GM23338 (cell line): Measurements from ENCODE around the gene PIM1. TPM values are rescaled to one million over a fixed set of nuclear protein-coding genes. Genes with fewer than 3 reads are reported as not detected.

Experiments
- ATAC-seq: fragments of 200-7000 bp; cut with Tn5 transposase; 3 replicates; pipeline ENCODE4 v1.9.1; 2020
- DNase-seq: peaks from one replicate; pipeline ENCODE4 v3.0.0-alpha.2; 2015; ENCODE audit warnings: low spot score
- H2AFZ ChIP-seq: fragments of 200-600 bp; sonication (generic); 2 replicates; pipeline ENCODE4 v1.8.0; 2016; ENCODE audit warnings: antibody characterized with exemption, mild to moderate bottlenecking, moderate library complexity
- H3F3A ChIP-seq: fragments of 200-600 bp; sonication (generic); replicated peaks from 2 replicates; pipeline ENCODE4 v1.8.0; 2017; ENCODE audit warnings: antibody characterized with exemption, mixed run types, low read depth
- H3K27ac ChIP-seq: fragments of 200-600 bp; sonication (generic); 2 replicates; pipeline ENCODE4 v1.6.1; 2016; ENCODE audit warnings: low read depth
- H3K27me3 ChIP-seq: fragments of 200-600 bp; sonication (generic); 2 replicates; pipeline ENCODE4 v1.8.0; 2016; ENCODE audit warnings: mild to moderate bottlenecking, mixed run types, moderate library complexity; ENCODE audit not compliant: insufficient read depth
- H3K36me3 ChIP-seq: fragments of 200-600 bp; sonication (generic); 2 replicates; pipeline ENCODE4 v1.8.0; 2016; ENCODE audit warnings: mild to moderate bottlenecking; ENCODE audit not compliant: insufficient read depth
- H3K4me1 ChIP-seq: fragments of 200-600 bp; sonication (generic); 2 replicates; pipeline ENCODE4 v1.8.0; 2016; ENCODE audit warnings: mild to moderate bottlenecking, moderate library complexity; ENCODE audit not compliant: insufficient read depth
- H3K4me2 ChIP-seq: fragments of 200-600 bp; sonication (generic); 2 replicates; pipeline ENCODE4 v1.7.1; 2017; ENCODE audit warnings: mixed run types
- H3K4me3 ChIP-seq: fragments of 200-600 bp; sonication (generic); 2 replicates; pipeline ENCODE4 v1.6.1; 2016; ENCODE audit warnings: mixed run types
- H3K79me2 ChIP-seq: fragments of 200-600 bp; sonication (generic); replicated peaks from 2 replicates; pipeline ENCODE4 v1.8.0; 2017; ENCODE audit warnings: mild to moderate bottlenecking; ENCODE audit not compliant: insufficient read depth
- H3K9me2 ChIP-seq: fragments of 200-600 bp; sonication (generic); 2 replicates; pipeline ENCODE4 v1.8.0; 2017; ENCODE audit not compliant: insufficient read depth
- H4K20me1 ChIP-seq: fragments of 200-600 bp; sonication (generic); replicated peaks from 2 replicates; pipeline ENCODE4 v1.8.0; 2017; ENCODE audit warnings: mild to moderate bottlenecking; ENCODE audit not compliant: insufficient read depth
- H3K27ac Mint-ChIP-seq: 2 replicates; pipeline ENCODE4 v1.8.0; 2020; ENCODE audit warnings: inconsistent platforms, mild to moderate bottlenecking, moderate library complexity, mixed read lengths
- H3K27me3 Mint-ChIP-seq: 3 replicates; pipeline ENCODE4 v1.8.0; 2022; ENCODE audit warnings: low read depth, mild to moderate bottlenecking, moderate library complexity, mixed read lengths, inconsistent platforms; ENCODE audit not compliant: insufficient read depth, poor library complexity
- H3K36me3 Mint-ChIP-seq: 3 replicates; pipeline ENCODE4 v1.8.0; 2021; ENCODE audit warnings: low read depth, mild to moderate bottlenecking, inconsistent platforms, moderate library complexity, mixed read lengths
- H3K4me1 Mint-ChIP-seq: 3 replicates; pipeline ENCODE4 v1.8.0; 2020; ENCODE audit warnings: mild to moderate bottlenecking, inconsistent platforms, mixed read lengths
- H3K4me3 Mint-ChIP-seq: 3 replicates; pipeline ENCODE4 v1.8.0; 2021; ENCODE audit warnings: moderate library complexity, mild to moderate bottlenecking, inconsistent platforms, mixed read lengths
- H3K9me3 Mint-ChIP-seq: 3 replicates; pipeline ENCODE4 v1.8.0; 2020; ENCODE audit warnings: moderate library complexity, mild to moderate bottlenecking, inconsistent platforms, mixed read lengths
- CREB1 ChIP-seq: fragments of 250-450 bp; sonication (Bioruptor Pico); IDR thresholded peaks from 2 replicates; pipeline ENCODE4 v1.5.0; 2020; ENCODE audit warnings: low read depth, mild to moderate bottlenecking, moderate library complexity
- ETS1 ChIP-seq: IDR thresholded peaks from 2 replicates; pipeline ENCODE4 v1.6.1; 2016; ENCODE audit warnings: antibody characterized with exemption
- EZH2 ChIP-seq: fragments of 200-600 bp; sonication (generic); IDR thresholded peaks from one replicate; pipeline ENCODE4 v1.8.0; 2017; ENCODE audit warnings: antibody characterized with exemption, mild to moderate bottlenecking, low read depth; ENCODE audit not compliant: unreplicated experiment
- NANOG ChIP-seq: IDR thresholded peaks from 2 replicates; pipeline ENCODE4 v1.6.1; 2016; ENCODE audit warnings: antibody characterized with exemption, borderline replicate concordance
- REST ChIP-seq: IDR thresholded peaks from one replicate; pipeline ENCODE4 v1.6.1; 2018; ENCODE audit warnings: antibody characterized with exemption; ENCODE audit not compliant: unreplicated experiment
- ZNF331 ChIP-seq: fragments of 250-450 bp; sonication (Bioruptor Pico); IDR thresholded peaks from 2 replicates; pipeline ENCODE4 v1.5.0; 2020; ENCODE audit warnings: low read depth, mild to moderate bottlenecking, moderate library complexity
- ZNF462 ChIP-seq: fragments of 250-450 bp; sonication (Bioruptor Pico); IDR thresholded peaks from 2 replicates; pipeline ENCODE4 v1.5.0; 2020; ENCODE audit warnings: mild to moderate bottlenecking, moderate library complexity
- polyA plus RNA-seq: library from polyadenylated mRNA; unstranded; fragments of >200 nt; fragmentation: Nextera tagmentation; extraction: Ambion mirVana; gene quantifications from 2 replicates; pipeline ENCODE4 v1.2.1, GENCODE V29; 2016
- total RNA-seq: library from RNA; depleted of rRNA; stranded (reverse); fragments of >200 nt; shearing (Covaris generic); gene quantifications from 2 replicates; pipeline ENCODE4 v1.2.3, GENCODE V29; 2014

The PIM1 gene
- total and polyA plus RNA-seq, 2 experiments from 2014 or later: 46.0 to 74.2 TPM

GRCh38 chr6:37200085-37200484 is 30.1 kb downstream of the PIM1 start:
- Histone ChIP-seq H4K20me1 (no peaks in the 10 kb centered on the region), H3K27ac (no peak overlapping the region), H3K4me2 (no peak overlapping the region), H3K4me3 (no peak overlapping the region), H3K79me2 (no peaks in the 10 kb centered on the region), H2AFZ (no peak overlapping the region), H3F3A (no peaks in the 10 kb centered on the region), H3K27me3 (no peaks in the 10 kb centered on the region), H3K36me3 (no peaks in the 10 kb centered on the region), H3K9me2 (no peaks in the 10 kb centered on the region), H3K4me1 (no peaks in the 10 kb centered on the region)
- Mint-ChIP-seq H3K36me3 (no peaks in the 10 kb centered on the region), H3K27ac (no peak overlapping the region), H3K4me3 (no peak overlapping the region), H3K9me3 (no peaks in the 10 kb centered on the region), H3K4me1 (peaks cover 1% of the 10 kb centered on the region; the same call in 1 of the 3 replicates), H3K27me3 (peaks cover 1% of the 10 kb centered on the region)
- DNase-seq (no peak), ATAC-seq (no peak)
- no peak for TF ChIP-seq ZNF462 (CRISPR knock-in tag)

GRCh38 chr6:37201726-37202125 is 31.8 kb downstream of the PIM1 start:
- Mint-ChIP-seq H3K27me3 (peaks cover 3% of the 10 kb centered on the region), H3K27ac (no peak overlapping the region), H3K4me3 (no peak overlapping the region), H3K36me3 (no peaks in the 10 kb centered on the region), H3K4me1 (peaks cover 3% of the 10 kb centered on the region; the same call in 1 of the 3 replicates), H3K9me3 (no peaks in the 10 kb centered on the region)
- ATAC-seq (no peak), DNase-seq (no peak)
- no peaks in the 10 kb centered on the region for H3F3A ChIP-seq
- no peak overlapping the region for H3K27ac ChIP-seq
- H3K4me1 ChIP-seq: no peaks in the 10 kb centered on the region
- H3K79me2 ChIP-seq: no peaks in the 10 kb centered on the region
- no peaks in the 10 kb centered on the region for H3K36me3 ChIP-seq
- H3K9me2 ChIP-seq: no peaks in the 10 kb centered on the region
- H3K4me3 ChIP-seq: no peak overlapping the region
- no peaks in the 10 kb centered on the region for H4K20me1 ChIP-seq
- H3K27me3 ChIP-seq: no peaks in the 10 kb centered on the region
- H2AFZ ChIP-seq: no peak overlapping the region
- no peak overlapping the region for H3K4me2 ChIP-seq
- TF ChIP-seq ETS1 (no peak), CREB1 (CRISPR knock-in tag) (no peak), NANOG (no peak), REST (no peak), ZNF331 (CRISPR knock-in tag) (no peak), EZH2 (no peak)
